H1 (cell line): Measurements from ENCODE around the gene SLC48A1. TPM values are rescaled to one million over a fixed set of nuclear protein-coding genes. Genes with fewer than 3 reads are reported as not detected.

Source experiments
- ASH2L ChIP-seq: fragments of 200-600, 300-600 bp; sonication (generic); IDR thresholded peaks from one replicate; pipeline ENCODE4 v1.7.1; 2017; ENCODE audit warnings: low read length
- CBX5 ChIP-seq: fragments of 300-800, 300-1000 bp; sonication (generic); IDR thresholded peaks from 2 replicates; pipeline ENCODE4 v1.7.1; 2016; ENCODE audit warnings: antibody characterized with exemption, low read length, low read depth
- CREB1 ChIP-seq: IDR thresholded peaks from 2 replicates; pipeline ENCODE4 v1.6.1; 2012; ENCODE audit warnings: inconsistent platforms
- EP300 ChIP-seq, 2 experiments: IDR thresholded peaks; 1 replicate in 1 of 2; 2 replicates in 1 of 2; pipeline ENCODE4 v1.6.1; 2011 to 2012; ENCODE audit warnings: low read depth in 2 of 2, low read length in 2 of 2, mild to moderate bottlenecking in 2 of 2, borderline replicate concordance in 1 of 2, inconsistent platforms in 1 of 2, moderate library complexity in 1 of 2
- GABPA ChIP-seq: IDR thresholded peaks from 2 replicates; pipeline ENCODE4 v1.6.1; 2011; ENCODE audit warnings: mild to moderate bottlenecking, low read length, moderate library complexity, borderline replicate concordance; ENCODE audit not compliant: insufficient read depth
- POLR2A ChIP-seq, 2 experiments: IDR thresholded peaks; 1 replicate in 1 of 2; 2 replicates in 1 of 2; pipeline ENCODE4 v1.6.1; 2011; ENCODE audit warnings: low read depth in 2 of 2, low read length in 2 of 2, mild to moderate bottlenecking in 2 of 2; ENCODE audit errors: control extremely low read depth in 1 of 2
- RFX5 ChIP-seq: IDR thresholded peaks from 2 replicates; pipeline ENCODE4 v1.6.1; 2011; ENCODE audit warnings: low read depth, low read length, improper control_type of control experiment, borderline replicate concordance
- SIX5 ChIP-seq: IDR thresholded peaks from 2 replicates; pipeline ENCODE4 v1.6.1; 2011; ENCODE audit warnings: mild to moderate bottlenecking, low read depth, low read length
- TEAD4 ChIP-seq: IDR thresholded peaks from 2 replicates; pipeline ENCODE4 v1.6.1; 2012; ENCODE audit warnings: low read depth, low read length, inconsistent platforms, mixed read lengths
- YY1 ChIP-seq: IDR thresholded peaks from 2 replicates; pipeline ENCODE4 v1.6.1; 2011; ENCODE audit warnings: low read depth, mild to moderate bottlenecking, low read length
- polyA plus RNA-seq, 7 experiments: library from polyadenylated mRNA; depleted of rRNA in 3 of 7; stranded (reverse) in 5 of 7; unstranded in 2 of 7; fragments of >200 nt in 5 of 7; fragments of 200-250 nt in 2 of 7; gene quantifications; 1 replicate in 5 of 7; 2 replicates in 1 of 7; 4 replicates in 1 of 7; pipeline versions ENCODE4 v1.2.1 to v1.2.3, GENCODE V29; 2011 to 2013; ENCODE audit warnings: missing spikeins in 2 of 7, mixed read lengths in 2 of 7
- total RNA-seq: library from RNA; stranded (reverse); fragmentation: NEBNext Ultra II Directional; extraction: Animal tissue kit (Norgen Biotek cat#: 25700); gene quantifications from 2 replicates; pipeline ENCODE4 v1.2.1, GENCODE V29; 2021
- TF ChIP-seq, protein P1 (sequence below): fragments of 300-600 bp; sonication (generic); IDR thresholded peaks from 2 replicates; pipeline ENCODE4 v1.7.1; 2012; ENCODE audit warnings: low read length, moderate library complexity, mild to moderate bottlenecking, inconsistent platforms; ENCODE audit not compliant: insufficient replicate concordance

The SLC48A1 gene
- total and polyA plus RNA-seq, 2 of the 8 experiments (the other 6 are each of a cell fraction or from before 2014, with no cell fraction given) = 9.5 to 14.1 TPM

DNA sequence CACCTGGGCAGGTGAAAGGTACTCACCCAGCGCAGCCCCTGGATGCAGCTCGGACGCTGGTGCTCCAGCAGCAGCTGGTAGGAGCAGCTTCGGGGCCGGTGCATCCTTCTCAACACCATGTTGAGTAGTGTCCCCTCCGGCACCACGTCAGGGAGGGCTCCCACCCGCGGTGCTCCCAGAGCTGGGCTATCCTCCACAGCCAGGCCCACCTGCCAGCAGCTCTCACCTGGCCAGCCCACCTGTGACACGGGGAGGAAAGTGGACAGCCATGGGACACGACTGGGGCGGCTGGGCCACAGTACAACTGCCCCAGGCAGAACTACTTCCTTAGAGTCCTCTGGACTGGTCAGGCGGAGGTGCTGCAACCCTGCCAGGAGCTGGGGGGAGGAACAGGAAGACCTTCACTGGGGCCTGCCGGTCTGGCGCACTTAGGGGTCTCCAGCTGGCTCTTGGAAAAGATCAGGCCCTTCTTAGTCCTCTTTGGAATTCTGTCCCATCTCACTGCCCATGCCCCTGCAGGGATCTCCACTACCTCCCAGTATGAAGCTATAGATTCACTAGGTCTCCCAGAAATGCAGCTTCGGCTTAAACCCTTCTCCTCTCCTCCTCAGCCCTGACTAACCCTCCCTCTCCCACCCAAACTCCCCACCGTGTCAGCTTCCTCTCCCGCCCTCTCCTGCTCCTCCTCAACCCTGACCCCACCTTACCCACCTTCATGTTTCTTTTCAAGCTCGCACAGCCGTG, 15.0 kb upstream of the SLC48A1 start (continued):
- TF ChIP-seq, protein P1, sequence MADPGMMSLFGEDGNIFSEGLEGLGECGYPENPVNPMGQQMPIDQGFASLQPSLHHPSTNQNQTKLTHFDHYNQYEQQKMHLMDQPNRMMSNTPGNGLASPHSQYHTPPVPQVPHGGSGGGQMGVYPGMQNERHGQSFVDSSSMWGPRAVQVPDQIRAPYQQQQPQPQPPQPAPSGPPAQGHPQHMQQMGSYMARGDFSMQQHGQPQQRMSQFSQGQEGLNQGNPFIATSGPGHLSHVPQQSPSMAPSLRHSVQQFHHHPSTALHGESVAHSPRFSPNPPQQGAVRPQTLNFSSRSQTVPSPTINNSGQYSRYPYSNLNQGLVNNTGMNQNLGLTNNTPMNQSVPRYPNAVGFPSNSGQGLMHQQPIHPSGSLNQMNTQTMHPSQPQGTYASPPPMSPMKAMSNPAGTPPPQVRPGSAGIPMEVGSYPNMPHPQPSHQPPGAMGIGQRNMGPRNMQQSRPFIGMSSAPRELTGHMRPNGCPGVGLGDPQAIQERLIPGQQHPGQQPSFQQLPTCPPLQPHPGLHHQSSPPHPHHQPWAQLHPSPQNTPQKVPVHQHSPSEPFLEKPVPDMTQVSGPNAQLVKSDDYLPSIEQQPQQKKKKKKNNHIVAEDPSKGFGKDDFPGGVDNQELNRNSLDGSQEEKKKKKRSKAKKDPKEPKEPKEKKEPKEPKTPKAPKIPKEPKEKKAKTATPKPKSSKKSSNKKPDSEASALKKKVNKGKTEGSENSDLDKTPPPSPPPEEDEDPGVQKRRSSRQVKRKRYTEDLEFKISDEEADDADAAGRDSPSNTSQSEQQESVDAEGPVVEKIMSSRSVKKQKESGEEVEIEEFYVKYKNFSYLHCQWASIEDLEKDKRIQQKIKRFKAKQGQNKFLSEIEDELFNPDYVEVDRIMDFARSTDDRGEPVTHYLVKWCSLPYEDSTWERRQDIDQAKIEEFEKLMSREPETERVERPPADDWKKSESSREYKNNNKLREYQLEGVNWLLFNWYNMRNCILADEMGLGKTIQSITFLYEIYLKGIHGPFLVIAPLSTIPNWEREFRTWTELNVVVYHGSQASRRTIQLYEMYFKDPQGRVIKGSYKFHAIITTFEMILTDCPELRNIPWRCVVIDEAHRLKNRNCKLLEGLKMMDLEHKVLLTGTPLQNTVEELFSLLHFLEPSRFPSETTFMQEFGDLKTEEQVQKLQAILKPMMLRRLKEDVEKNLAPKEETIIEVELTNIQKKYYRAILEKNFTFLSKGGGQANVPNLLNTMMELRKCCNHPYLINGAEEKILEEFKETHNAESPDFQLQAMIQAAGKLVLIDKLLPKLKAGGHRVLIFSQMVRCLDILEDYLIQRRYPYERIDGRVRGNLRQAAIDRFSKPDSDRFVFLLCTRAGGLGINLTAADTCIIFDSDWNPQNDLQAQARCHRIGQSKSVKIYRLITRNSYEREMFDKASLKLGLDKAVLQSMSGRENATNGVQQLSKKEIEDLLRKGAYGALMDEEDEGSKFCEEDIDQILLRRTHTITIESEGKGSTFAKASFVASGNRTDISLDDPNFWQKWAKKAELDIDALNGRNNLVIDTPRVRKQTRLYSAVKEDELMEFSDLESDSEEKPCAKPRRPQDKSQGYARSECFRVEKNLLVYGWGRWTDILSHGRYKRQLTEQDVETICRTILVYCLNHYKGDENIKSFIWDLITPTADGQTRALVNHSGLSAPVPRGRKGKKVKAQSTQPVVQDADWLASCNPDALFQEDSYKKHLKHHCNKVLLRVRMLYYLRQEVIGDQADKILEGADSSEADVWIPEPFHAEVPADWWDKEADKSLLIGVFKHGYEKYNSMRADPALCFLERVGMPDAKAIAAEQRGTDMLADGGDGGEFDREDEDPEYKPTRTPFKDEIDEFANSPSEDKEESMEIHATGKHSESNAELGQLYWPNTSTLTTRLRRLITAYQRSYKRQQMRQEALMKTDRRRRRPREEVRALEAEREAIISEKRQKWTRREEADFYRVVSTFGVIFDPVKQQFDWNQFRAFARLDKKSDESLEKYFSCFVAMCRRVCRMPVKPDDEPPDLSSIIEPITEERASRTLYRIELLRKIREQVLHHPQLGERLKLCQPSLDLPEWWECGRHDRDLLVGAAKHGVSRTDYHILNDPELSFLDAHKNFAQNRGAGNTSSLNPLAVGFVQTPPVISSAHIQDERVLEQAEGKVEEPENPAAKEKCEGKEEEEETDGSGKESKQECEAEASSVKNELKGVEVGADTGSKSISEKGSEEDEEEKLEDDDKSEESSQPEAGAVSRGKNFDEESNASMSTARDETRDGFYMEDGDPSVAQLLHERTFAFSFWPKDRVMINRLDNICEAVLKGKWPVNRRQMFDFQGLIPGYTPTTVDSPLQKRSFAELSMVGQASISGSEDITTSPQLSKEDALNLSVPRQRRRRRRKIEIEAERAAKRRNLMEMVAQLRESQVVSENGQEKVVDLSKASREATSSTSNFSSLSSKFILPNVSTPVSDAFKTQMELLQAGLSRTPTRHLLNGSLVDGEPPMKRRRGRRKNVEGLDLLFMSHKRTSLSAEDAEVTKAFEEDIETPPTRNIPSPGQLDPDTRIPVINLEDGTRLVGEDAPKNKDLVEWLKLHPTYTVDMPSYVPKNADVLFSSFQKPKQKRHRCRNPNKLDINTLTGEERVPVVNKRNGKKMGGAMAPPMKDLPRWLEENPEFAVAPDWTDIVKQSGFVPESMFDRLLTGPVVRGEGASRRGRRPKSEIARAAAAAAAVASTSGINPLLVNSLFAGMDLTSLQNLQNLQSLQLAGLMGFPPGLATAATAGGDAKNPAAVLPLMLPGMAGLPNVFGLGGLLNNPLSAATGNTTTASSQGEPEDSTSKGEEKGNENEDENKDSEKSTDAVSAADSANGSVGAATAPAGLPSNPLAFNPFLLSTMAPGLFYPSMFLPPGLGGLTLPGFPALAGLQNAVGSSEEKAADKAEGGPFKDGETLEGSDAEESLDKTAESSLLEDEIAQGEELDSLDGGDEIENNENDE = no peak
- TF ChIP-seq TEAD4 (no peak), POLR2A (IDR thresholded peaks at IDR 0.05; ENCODE audit: control extremely low read depth in 1 of 2, low read depth in 2 of 2, low read length in 2 of 2) (no peak), CBX5 (no peak), YY1 (no peak), CREB1 (no peak), GABPA (no peak), SIX5 (no peak), RFX5 (no peak), EP300 (IDR thresholded peaks at IDR 0.05; ENCODE audit: borderline replicate concordance in 1 of 2, low read depth in 2 of 2, low read length in 2 of 2) (no peak), ASH2L (no peak)
